ENCODE measurements around the gene OR51V1. TPM values are rescaled to one million over a fixed set of nuclear protein-coding genes. Genes with fewer than 3 reads are reported as not detected.

OR51V1 gene
- total RNA-seq, 2 experiments from 2014 or later: not detected

GRCh38 chr11:5238486-5238885, 38.0 kb upstream of the OR51V1 start:
- H3K9me3 Mint-ChIP-seq: no peaks in the 10 kb centered on the region
- Histone ChIP-seq H3K36me3 (ENCODE audit: insufficient read depth, low read length) (no peaks in the 10 kb centered on the region), H3K9me3 (ENCODE audit: control insufficient read depth in 1 of 2, insufficient read depth in 1 of 2, low read length in 2 of 2) (no peaks in the 10 kb centered on the region), H3K27ac (ENCODE audit: low read depth in 1 of 2, low read length in 2 of 2) (no peak overlapping the region), H3K27me3 (ENCODE audit: control insufficient read depth in 1 of 2, insufficient read depth in 2 of 2, low read length in 2 of 2) (no peaks in the 10 kb centered on the region), H3K4me3 (ENCODE audit: low read length) (no peak overlapping the region), H3K4me1 (ENCODE audit: insufficient read depth, low read length) (no peaks in the 10 kb centered on the region)
- ChIA-PET CTCF (no interaction called here), POLR2A (no interaction called here)
- H3K4me1 Mint-ChIP-seq (ENCODE audit: low read depth): peaks cover 4% of the 10 kb centered on the region
- TF ChIP-seq, protein P1, sequence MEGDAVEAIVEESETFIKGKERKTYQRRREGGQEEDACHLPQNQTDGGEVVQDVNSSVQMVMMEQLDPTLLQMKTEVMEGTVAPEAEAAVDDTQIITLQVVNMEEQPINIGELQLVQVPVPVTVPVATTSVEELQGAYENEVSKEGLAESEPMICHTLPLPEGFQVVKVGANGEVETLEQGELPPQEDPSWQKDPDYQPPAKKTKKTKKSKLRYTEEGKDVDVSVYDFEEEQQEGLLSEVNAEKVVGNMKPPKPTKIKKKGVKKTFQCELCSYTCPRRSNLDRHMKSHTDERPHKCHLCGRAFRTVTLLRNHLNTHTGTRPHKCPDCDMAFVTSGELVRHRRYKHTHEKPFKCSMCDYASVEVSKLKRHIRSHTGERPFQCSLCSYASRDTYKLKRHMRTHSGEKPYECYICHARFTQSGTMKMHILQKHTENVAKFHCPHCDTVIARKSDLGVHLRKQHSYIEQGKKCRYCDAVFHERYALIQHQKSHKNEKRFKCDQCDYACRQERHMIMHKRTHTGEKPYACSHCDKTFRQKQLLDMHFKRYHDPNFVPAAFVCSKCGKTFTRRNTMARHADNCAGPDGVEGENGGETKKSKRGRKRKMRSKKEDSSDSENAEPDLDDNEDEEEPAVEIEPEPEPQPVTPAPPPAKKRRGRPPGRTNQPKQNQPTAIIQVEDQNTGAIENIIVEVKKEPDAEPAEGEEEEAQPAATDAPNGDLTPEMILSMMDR (IDR thresholded peaks at IDR 0.05): no peak
- H3K27ac Mint-ChIP-seq: no peak overlapping the region
- DNase-seq (no peak), ATAC-seq (ENCODE audit: poor library complexity) (no peak)
- intact Hi-C loops (cut with DNase I, micrococcal nuclease): no loop called here
- no peak overlapping the region for H3K4me3 Mint-ChIP-seq
- H3K27me3 Mint-ChIP-seq: peaks cover 6% of the 10 kb centered on the region
- H3K36me3 Mint-ChIP-seq (ENCODE audit: low read depth): no peaks in the 10 kb centered on the region

DNA sequence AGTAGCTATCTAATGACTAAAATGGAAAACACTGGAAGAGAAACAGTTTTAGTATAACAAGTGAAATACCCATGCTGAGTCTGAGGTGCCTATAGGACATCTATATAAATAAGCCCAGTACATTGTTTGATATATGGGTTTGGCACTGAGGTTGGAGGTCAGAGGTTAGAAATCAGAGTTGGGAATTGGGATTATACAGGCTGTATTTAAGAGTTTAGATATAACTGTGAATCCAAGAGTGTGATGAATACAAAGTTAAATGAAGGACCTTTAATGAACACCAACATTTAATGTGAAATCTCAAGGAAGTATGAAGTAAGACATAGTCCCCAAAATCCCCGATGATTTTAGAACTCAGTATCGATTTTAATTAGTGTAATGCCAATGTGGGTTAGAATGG, 36.9 kb upstream of the OR51V1 start:
- H3K4me1 ChIP-seq (ENCODE audit: insufficient read depth, low read length): no peaks in the 10 kb centered on the region
- H3K4me3 Mint-ChIP-seq: no peak overlapping the region

DNA sequence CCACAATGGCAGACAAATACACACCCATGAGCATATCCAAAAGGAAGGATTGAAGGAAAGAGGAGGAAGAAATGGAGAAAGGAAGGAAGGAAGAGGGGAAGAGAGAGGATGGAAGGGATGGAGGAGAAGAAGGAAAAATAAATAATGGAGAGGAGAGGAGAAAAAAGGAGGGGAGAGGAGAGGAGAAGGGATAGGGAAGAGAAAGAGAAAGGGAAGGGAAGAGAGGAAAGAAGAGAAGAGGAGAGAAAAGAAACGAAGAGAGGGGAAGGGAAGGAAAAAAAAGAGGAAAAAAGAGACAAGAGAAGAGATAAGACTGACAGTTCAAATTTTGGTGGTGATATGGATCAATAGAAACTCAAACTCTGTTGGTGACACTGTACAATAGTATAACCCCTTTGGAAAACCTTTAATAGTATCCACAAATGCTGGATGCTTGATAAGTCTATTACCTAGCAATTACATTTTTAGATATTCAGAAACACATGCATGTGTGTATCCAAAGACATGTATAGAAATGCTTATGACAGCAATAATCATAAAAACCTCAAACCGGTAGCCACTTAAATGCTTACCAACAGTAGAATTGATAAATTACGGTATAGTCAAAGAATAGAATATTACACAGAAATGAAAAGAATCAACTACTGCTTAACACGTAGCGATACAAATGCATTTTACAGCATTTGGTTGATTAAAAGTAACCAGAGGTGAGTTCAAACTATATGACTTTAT, 35.0 kb upstream of the OR51V1 start:
- Histone ChIP-seq H3K27ac (ENCODE audit: low read depth in 1 of 2, low read length in 2 of 2) (no peak overlapping the region), H3K4me1 (ENCODE audit: insufficient read depth, low read length) (no peaks in the 10 kb centered on the region), H3K4me3 (ENCODE audit: low read length) (no peak overlapping the region), H3K9me3 (ENCODE audit: control insufficient read depth in 1 of 2, insufficient read depth in 1 of 2, low read length in 2 of 2) (no peaks in the 10 kb centered on the region), H3K36me3 (ENCODE audit: insufficient read depth, low read length) (no peaks in the 10 kb centered on the region), H3K27me3 (ENCODE audit: control insufficient read depth in 1 of 2, insufficient read depth in 2 of 2, low read length in 2 of 2) (no peaks in the 10 kb centered on the region)
- Mint-ChIP-seq H3K4me3 (no peak overlapping the region), H3K27me3 (peaks cover 6% of the 10 kb centered on the region), H3K4me1 (ENCODE audit: low read depth) (peaks cover 4% of the 10 kb centered on the region), H3K36me3 (ENCODE audit: low read depth) (no peaks in the 10 kb centered on the region), H3K9me3 (no peaks in the 10 kb centered on the region), H3K27ac (no peak overlapping the region)
- DNase-seq (no peak), ATAC-seq (ENCODE audit: poor library complexity) (no peak)
- ChIA-PET CTCF (no interaction called here), POLR2A (no interaction called here)
- TF ChIP-seq, protein P1 (IDR thresholded peaks at IDR 0.05): no peak
- intact Hi-C loops (cut with DNase I, micrococcal nuclease): no loop called here

More for the DNA sequence above, 36.9 kb upstream of the OR51V1 start:
- H3K27me3 ChIP-seq (ENCODE audit: control insufficient read depth in 1 of 2, insufficient read depth in 2 of 2, low read length in 2 of 2): no peaks in the 10 kb centered on the region
- Mint-ChIP-seq H3K4me1 (ENCODE audit: low read depth) (peaks cover 4% of the 10 kb centered on the region), H3K27ac (no peak overlapping the region), H3K36me3 (ENCODE audit: low read depth) (no peaks in the 10 kb centered on the region), H3K9me3 (no peaks in the 10 kb centered on the region), H3K27me3 (peaks cover 6% of the 10 kb centered on the region)
- ChIA-PET CTCF (no interaction called here), POLR2A (no interaction called here)
- no peak for DNase-seq
- H3K27ac ChIP-seq (ENCODE audit: low read depth in 1 of 2, low read length in 2 of 2): no peak overlapping the region
- no peak for ATAC-seq (ENCODE audit: poor library complexity)
- no peaks in the 10 kb centered on the region for H3K36me3 ChIP-seq (ENCODE audit: insufficient read depth, low read length)
- intact Hi-C loops (cut with DNase I, micrococcal nuclease): no loop called here
- H3K4me3 ChIP-seq (ENCODE audit: low read length): no peak overlapping the region
- TF ChIP-seq, protein P1 (IDR thresholded peaks at IDR 0.05): no peak
- H3K9me3 ChIP-seq (ENCODE audit: control insufficient read depth in 1 of 2, insufficient read depth in 1 of 2, low read length in 2 of 2): no peaks in the 10 kb centered on the region

Measured in CD4-positive, alpha-beta T cell (primary cell).